Measurements from ENCODE around the gene CCDC50. TPM values are rescaled to one million over a fixed set of nuclear protein-coding genes. Genes with fewer than 3 reads are reported as not detected.

CCDC50 gene
- total RNA-seq, 1 donor from 2014 or later, result 55.9 TPM

GRCh38 chr3:191441687-191442086 lies 112.5 kb downstream of the CCDC50 start:
- no peak for TF ChIP-seq CTCF (IDR thresholded peaks at IDR 0.05)
- H3K36me3 Mint-ChIP-seq (ENCODE audit: low read depth), result no peaks in the 10 kb centered on the region
- no peaks in the 10 kb centered on the region for H3K4me1 Mint-ChIP-seq (ENCODE audit: low read depth)
- H3K27ac Mint-ChIP-seq (ENCODE audit: unreplicated experiment), result no peak overlapping the region
- no peak overlapping the region for H3K4me3 Mint-ChIP-seq (ENCODE audit: unreplicated experiment)
- no peak for DNase-seq (ENCODE audit: low spot score)
- H3K9me3 Mint-ChIP-seq (ENCODE audit: low read depth), result peaks cover 7% of the 10 kb centered on the region
- H3K27me3 Mint-ChIP-seq (ENCODE audit: low read depth), result peaks cover 27% of the 10 kb centered on the region

GRCh38 chr3:191444569-191444968 lies 115.4 kb downstream of the CCDC50 start:
- Mint-ChIP-seq H3K36me3 (ENCODE audit: low read depth) (no peaks in the 10 kb centered on the region), H3K27ac (ENCODE audit: unreplicated experiment) (no peak overlapping the region), H3K4me3 (ENCODE audit: unreplicated experiment) (no peak overlapping the region), H3K4me1 (ENCODE audit: low read depth) (no peaks in the 10 kb centered on the region), H3K9me3 (ENCODE audit: low read depth) (peaks cover 16% of the 10 kb centered on the region), H3K27me3 (ENCODE audit: low read depth) (peaks cover 23% of the 10 kb centered on the region)
- TF ChIP-seq CTCF (IDR thresholded peaks at IDR 0.05), result no peak
- DNase-seq (ENCODE audit: low spot score), result no peak

Other genes starting within 250 kb of the CCDC50 start
- gene OSTN, start 130.2 kb upstream of the CCDC50 start, total RNA-seq, result not detected in 3 replicates
- 0.17 to 0.44 TPM in 2 of 3 replicates, not detected in the other for gene UTS2B, start 1.1 kb downstream of the CCDC50 start, total RNA-seq
- gene PYDC2, start 131.8 kb downstream of the CCDC50 start, total RNA-seq, result not detected in 3 replicates

Measured in chondrocyte (in vitro differentiated cells).